ENCODE data around the gene ZNF638.

DNA sequence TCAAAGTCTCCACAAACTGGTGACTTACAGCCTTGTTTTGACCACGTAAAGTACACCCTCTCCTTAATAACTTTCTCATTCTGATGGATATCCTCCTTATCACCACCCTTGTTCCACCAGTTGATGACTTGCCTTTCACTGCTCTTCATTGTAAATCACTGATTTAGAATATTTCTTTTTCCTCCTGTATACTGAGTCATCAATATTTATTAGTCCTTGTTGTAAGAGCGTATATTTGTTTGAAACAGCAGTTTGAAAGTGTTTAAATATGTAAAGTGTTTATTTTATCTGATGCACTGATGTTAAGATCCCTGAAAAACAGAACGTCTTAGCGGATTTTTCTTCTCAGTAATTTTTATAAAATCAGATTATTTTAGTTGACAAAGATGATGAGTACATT is 87.6 kb downstream of the ZNF638 start:
- TF ChIP-seq, protein P1, sequence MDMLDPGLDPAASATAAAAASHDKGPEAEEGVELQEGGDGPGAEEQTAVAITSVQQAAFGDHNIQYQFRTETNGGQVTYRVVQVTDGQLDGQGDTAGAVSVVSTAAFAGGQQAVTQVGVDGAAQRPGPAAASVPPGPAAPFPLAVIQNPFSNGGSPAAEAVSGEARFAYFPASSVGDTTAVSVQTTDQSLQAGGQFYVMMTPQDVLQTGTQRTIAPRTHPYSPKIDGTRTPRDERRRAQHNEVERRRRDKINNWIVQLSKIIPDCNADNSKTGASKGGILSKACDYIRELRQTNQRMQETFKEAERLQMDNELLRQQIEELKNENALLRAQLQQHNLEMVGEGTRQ (CRISPR knock-in tag; IDR thresholded peaks at IDR 0.05): no peak
- TF ChIP-seq, protein P2, sequence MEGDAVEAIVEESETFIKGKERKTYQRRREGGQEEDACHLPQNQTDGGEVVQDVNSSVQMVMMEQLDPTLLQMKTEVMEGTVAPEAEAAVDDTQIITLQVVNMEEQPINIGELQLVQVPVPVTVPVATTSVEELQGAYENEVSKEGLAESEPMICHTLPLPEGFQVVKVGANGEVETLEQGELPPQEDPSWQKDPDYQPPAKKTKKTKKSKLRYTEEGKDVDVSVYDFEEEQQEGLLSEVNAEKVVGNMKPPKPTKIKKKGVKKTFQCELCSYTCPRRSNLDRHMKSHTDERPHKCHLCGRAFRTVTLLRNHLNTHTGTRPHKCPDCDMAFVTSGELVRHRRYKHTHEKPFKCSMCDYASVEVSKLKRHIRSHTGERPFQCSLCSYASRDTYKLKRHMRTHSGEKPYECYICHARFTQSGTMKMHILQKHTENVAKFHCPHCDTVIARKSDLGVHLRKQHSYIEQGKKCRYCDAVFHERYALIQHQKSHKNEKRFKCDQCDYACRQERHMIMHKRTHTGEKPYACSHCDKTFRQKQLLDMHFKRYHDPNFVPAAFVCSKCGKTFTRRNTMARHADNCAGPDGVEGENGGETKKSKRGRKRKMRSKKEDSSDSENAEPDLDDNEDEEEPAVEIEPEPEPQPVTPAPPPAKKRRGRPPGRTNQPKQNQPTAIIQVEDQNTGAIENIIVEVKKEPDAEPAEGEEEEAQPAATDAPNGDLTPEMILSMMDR (IDR thresholded peaks at IDR 0.05): no peak
- TF ChIP-seq FOXK1 (CRISPR knock-in tag; IDR thresholded peaks at IDR 0.05) (no peak), SMAD3 (CRISPR knock-in tag; IDR thresholded peaks at IDR 0.05; ENCODE audit: borderline replicate concordance) (no peak), NFYB (CRISPR knock-in tag; conservative IDR thresholded peaks at IDR 0.05; ENCODE audit: low read depth) (no peak), JUN (CRISPR knock-in tag; IDR thresholded peaks at IDR 0.05) (no peak), ZNF416 (CRISPR knock-in tag; IDR thresholded peaks at IDR 0.05) (no peak), ETV6 (CRISPR knock-in tag; IDR thresholded peaks at IDR 0.05) (no peak)
- TF ChIP-seq, protein P3, sequence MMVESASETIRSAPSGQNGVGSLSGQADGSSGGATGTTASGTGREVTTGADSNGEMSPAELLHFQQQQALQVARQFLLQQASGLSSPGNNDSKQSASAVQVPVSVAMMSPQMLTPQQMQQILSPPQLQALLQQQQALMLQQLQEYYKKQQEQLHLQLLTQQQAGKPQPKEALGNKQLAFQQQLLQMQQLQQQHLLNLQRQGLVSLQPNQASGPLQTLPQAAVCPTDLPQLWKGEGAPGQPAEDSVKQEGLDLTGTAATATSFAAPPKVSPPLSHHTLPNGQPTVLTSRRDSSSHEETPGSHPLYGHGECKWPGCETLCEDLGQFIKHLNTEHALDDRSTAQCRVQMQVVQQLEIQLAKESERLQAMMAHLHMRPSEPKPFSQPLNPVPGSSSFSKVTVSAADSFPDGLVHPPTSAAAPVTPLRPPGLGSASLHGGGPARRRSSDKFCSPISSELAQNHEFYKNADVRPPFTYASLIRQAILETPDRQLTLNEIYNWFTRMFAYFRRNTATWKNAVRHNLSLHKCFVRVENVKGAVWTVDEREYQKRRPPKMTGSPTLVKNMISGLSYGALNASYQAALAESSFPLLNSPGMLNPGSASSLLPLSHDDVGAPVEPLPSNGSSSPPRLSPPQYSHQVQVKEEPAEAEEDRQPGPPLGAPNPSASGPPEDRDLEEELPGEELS (CRISPR knock-in tag; IDR thresholded peaks at IDR 0.05): no peak
- TF ChIP-seq, protein P4, sequence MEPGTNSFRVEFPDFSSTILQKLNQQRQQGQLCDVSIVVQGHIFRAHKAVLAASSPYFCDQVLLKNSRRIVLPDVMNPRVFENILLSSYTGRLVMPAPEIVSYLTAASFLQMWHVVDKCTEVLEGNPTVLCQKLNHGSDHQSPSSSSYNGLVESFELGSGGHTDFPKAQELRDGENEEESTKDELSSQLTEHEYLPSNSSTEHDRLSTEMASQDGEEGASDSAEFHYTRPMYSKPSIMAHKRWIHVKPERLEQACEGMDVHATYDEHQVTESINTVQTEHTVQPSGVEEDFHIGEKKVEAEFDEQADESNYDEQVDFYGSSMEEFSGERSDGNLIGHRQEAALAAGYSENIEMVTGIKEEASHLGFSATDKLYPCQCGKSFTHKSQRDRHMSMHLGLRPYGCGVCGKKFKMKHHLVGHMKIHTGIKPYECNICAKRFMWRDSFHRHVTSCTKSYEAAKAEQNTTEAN (CRISPR knock-in tag; IDR thresholded peaks at IDR 0.05): no peak
- TF ChIP-seq, protein P5, sequence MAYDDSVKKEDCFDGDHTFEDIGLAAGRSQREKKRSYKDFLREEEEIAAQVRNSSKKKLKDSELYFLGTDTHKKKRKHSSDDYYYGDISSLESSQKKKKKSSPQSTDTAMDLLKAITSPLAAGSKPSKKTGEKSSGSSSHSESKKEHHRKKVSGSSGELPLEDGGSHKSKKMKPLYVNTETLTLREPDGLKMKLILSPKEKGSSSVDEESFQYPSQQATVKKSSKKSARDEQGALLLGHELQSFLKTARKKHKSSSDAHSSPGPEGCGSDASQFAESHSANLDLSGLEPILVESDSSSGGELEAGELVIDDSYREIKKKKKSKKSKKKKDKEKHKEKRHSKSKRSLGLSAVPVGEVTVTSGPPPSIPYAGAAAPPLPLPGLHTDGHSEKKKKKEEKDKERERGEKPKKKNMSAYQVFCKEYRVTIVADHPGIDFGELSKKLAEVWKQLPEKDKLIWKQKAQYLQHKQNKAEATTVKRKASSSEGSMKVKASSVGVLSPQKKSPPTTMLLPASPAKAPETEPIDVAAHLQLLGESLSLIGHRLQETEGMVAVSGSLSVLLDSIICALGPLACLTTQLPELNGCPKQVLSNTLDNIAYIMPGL (CRISPR knock-in tag; IDR thresholded peaks at IDR 0.05): no peak
